ENCODE results near the gene ZSCAN5B. TPM values are rescaled to one million over a fixed set of nuclear protein-coding genes. Genes with fewer than 3 reads are reported as not detected.

Gene ZSCAN5B
- total RNA-seq, 4 donors from 2014 or later: not detected

- TF ChIP-seq CTCF (IDR thresholded peaks at IDR 0.05; ENCODE audit: low read depth): no peak
These were observed 40.8 kb downstream of the ZSCAN5B start for GRCh38 chr19:56156768-56157167.

GRCh38 chr19:56155124-56155687, 42.4 kb downstream of the ZSCAN5B start:
- TF ChIP-seq CTCF (IDR thresholded peaks at IDR 0.05; ENCODE audit: low read depth): no peak

- no peak for TF ChIP-seq CTCF (IDR thresholded peaks at IDR 0.05; ENCODE audit: low read depth)
These were observed 44.1 kb downstream of the ZSCAN5B start for GRCh38 chr19:56153507-56153906.

GRCh38 chr19:56152644-56153043, 44.9 kb downstream of the ZSCAN5B start:
- TF ChIP-seq CTCF (IDR thresholded peaks at IDR 0.05; ENCODE audit: low read depth): no peak

- no peak for TF ChIP-seq CTCF (IDR thresholded peaks at IDR 0.05; ENCODE audit: low read depth)
These were observed 47.2 kb downstream of the ZSCAN5B start for GRCh38 chr19:56150358-56150757.

GRCh38 chr19:56149656-56150038, 47.9 kb downstream of the ZSCAN5B start:
- no peak for TF ChIP-seq CTCF (IDR thresholded peaks at IDR 0.05; ENCODE audit: low read depth)

GRCh38 chr19:56148096-56148495, 49.5 kb downstream of the ZSCAN5B start:
- no peak for TF ChIP-seq CTCF (IDR thresholded peaks at IDR 0.05; ENCODE audit: low read depth)

Measured in subcutaneous adipose tissue (tissue), 4 donors.